PFSK-1 (cell line): Measurements from ENCODE around the gene CTDSPL.

Source experiments
- POLR2AphosphoS5 ChIP-seq: IDR thresholded peaks from 2 replicates; pipeline ENCODE4 v1.6.1; 2012; ENCODE audit warnings: low read depth, mild to moderate bottlenecking, control low read depth, low read length, moderate library complexity
- REST ChIP-seq, 2 experiments: IDR thresholded peaks; 2 replicates each; pipeline versions ENCODE4 v1.6.1 to v1.8.0; 2011 to 2012; ENCODE audit warnings: low read depth in 2 of 2, low read length in 2 of 2, control low read depth in 1 of 2, inconsistent platforms in 1 of 2, mild to moderate bottlenecking in 1 of 2, moderate library complexity in 1 of 2; ENCODE audit not compliant: insufficient read depth in 1 of 2

GRCh38 chr3:38017445-38018295 is 156.0 kb downstream of the CTDSPL start:
- no peak for TF ChIP-seq POLR2AphosphoS5
- no peak for TF ChIP-seq REST (IDR thresholded peaks at IDR 0.05; ENCODE audit: insufficient read depth in 1 of 2, low read depth in 2 of 2, low read length in 2 of 2)
